ENCODE data around the gene PDE4B. TPM values are rescaled to one million over a fixed set of nuclear protein-coding genes. Genes with fewer than 3 reads are reported as not detected.

Gene PDE4B
- polyA plus RNA-seq, 1 donor (not counting 4 experiments of a cell fraction or from before 2014, with no cell fraction given), result 0.29 TPM

- no peak for TF ChIP-seq EZH2 (IDR thresholded peaks at IDR 0.05; ENCODE audit: low read length)
- no peak for TF ChIP-seq CTCF (optimal IDR thresholded peaks at IDR 0.05 in 1 of 3, IDR thresholded peaks at IDR 0.05 in 1 of 3, conservative IDR thresholded peaks at IDR 0.05 in 1 of 3; ENCODE audit: extremely low read depth in 1 of 3, insufficient read depth in 2 of 3, low read length in 3 of 3)
- dilution Hi-C loops (cut with MboI; ENCODE audit: extremely low pct_ligation_motif_present, low sequenced_read_pairs), result no loop called here
These were observed 374.6 kb downstream of the PDE4B start for GRCh38 chr1:66167267-66167666.

GRCh38 chr1:66168467-66168887 lies 375.8 kb downstream of the PDE4B start:
- H3K4me3 ChIP-seq (ENCODE audit: control insufficient read depth in 2 of 3, extremely low read depth in 1 of 3, insufficient read depth in 2 of 3, low read depth in 1 of 3, low read length in 3 of 3), result no peak overlapping the region
- H3K27me3 ChIP-seq (ENCODE audit: control insufficient read depth, extremely low read depth, insufficient read depth, low read length), result no peaks in the 10 kb centered on the region
- H3K4me2 ChIP-seq (ENCODE audit: control insufficient read depth, extremely low read depth, insufficient read depth, low read depth, low read length), result no peak overlapping the region
- H2AFZ ChIP-seq (ENCODE audit: control insufficient read depth, low read length), result no peak overlapping the region
- FAIRE-seq (no peak), DNase-seq (ENCODE audit: low read depth, low spot score) (no peak)
- H3K36me3 ChIP-seq (ENCODE audit: control insufficient read depth in 2 of 2, extremely low read depth in 1 of 2, insufficient read depth in 2 of 2, low read length in 2 of 2), result no peaks in the 10 kb centered on the region
- H3K9me1 ChIP-seq (ENCODE audit: control insufficient read depth, extremely low read depth, insufficient read depth, low read length), result no peaks in the 10 kb centered on the region
- H3K4me1 ChIP-seq (ENCODE audit: control insufficient read depth, extremely low read depth, insufficient read depth, low read length), result no peaks in the 10 kb centered on the region
- dilution Hi-C loops (cut with MboI; ENCODE audit: extremely low pct_ligation_motif_present, low sequenced_read_pairs), result no loop called here
- no peaks in the 10 kb centered on the region for H3K9me3 ChIP-seq (ENCODE audit: control insufficient read depth, low read depth, low read length)
- H3K27ac ChIP-seq (ENCODE audit: control insufficient read depth, insufficient read depth, low read length), result no peak overlapping the region
- no peak overlapping the region for H3K9ac ChIP-seq (ENCODE audit: control insufficient read depth, extremely low read depth, insufficient read depth, low read length)
- TF ChIP-seq CTCF (optimal IDR thresholded peaks at IDR 0.05 in 1 of 3, IDR thresholded peaks at IDR 0.05 in 1 of 3, conservative IDR thresholded peaks at IDR 0.05 in 1 of 3; ENCODE audit: extremely low read depth in 1 of 3, insufficient read depth in 2 of 3, low read length in 3 of 3), result no peak
- no peaks in the 10 kb centered on the region for H3K79me2 ChIP-seq (ENCODE audit: control insufficient read depth, insufficient read depth, low read length)
- no peaks in the 10 kb centered on the region for H4K20me1 ChIP-seq (ENCODE audit: control insufficient read depth, extremely low read depth, insufficient read depth, low read length)

More at GRCh38 chr1:66167267-66167666, 374.6 kb downstream of the PDE4B start:
- Histone ChIP-seq H3K27me3 (ENCODE audit: control insufficient read depth, extremely low read depth, insufficient read depth, low read length) (no peaks in the 10 kb centered on the region), H3K4me1 (ENCODE audit: control insufficient read depth, extremely low read depth, insufficient read depth, low read length) (no peaks in the 10 kb centered on the region), H3K79me2 (ENCODE audit: control insufficient read depth, insufficient read depth, low read length) (no peaks in the 10 kb centered on the region), H3K9me3 (ENCODE audit: control insufficient read depth, low read depth, low read length) (no peaks in the 10 kb centered on the region), H3K36me3 (ENCODE audit: control insufficient read depth in 2 of 2, extremely low read depth in 1 of 2, insufficient read depth in 2 of 2, low read length in 2 of 2) (no peaks in the 10 kb centered on the region), H2AFZ (ENCODE audit: control insufficient read depth, low read length) (no peak overlapping the region), H3K9ac (ENCODE audit: control insufficient read depth, extremely low read depth, insufficient read depth, low read length) (no peak overlapping the region), H4K20me1 (ENCODE audit: control insufficient read depth, extremely low read depth, insufficient read depth, low read length) (no peaks in the 10 kb centered on the region), H3K27ac (ENCODE audit: control insufficient read depth, insufficient read depth, low read length) (no peak overlapping the region), H3K9me1 (ENCODE audit: control insufficient read depth, extremely low read depth, insufficient read depth, low read length) (no peaks in the 10 kb centered on the region), H3K4me2 (ENCODE audit: control insufficient read depth, extremely low read depth, insufficient read depth, low read depth, low read length) (no peak overlapping the region), H3K4me3 (ENCODE audit: control insufficient read depth in 2 of 3, extremely low read depth in 1 of 3, insufficient read depth in 2 of 3, low read depth in 1 of 3, low read length in 3 of 3) (no peak overlapping the region)
- no peak for DNase-seq (ENCODE audit: low read depth, low spot score)
- no peak for FAIRE-seq

Measured in keratinocyte (primary cell).